H1 (cell line): ENCODE results near the gene RND3.

Experiments used
- CEBPB ChIP-seq: IDR thresholded peaks from 2 replicates; pipeline ENCODE4 v1.6.1; 2012; ENCODE audit warnings: low read depth, low read length
- CTCF ChIP-seq, 3 experiments: IDR thresholded peaks; 1 replicate in 2 of 3; 2 replicates in 1 of 3; pipeline versions ENCODE4 v1.5.1 to v1.6.1; 2011; ENCODE audit warnings: low read length in 3 of 3, mild to moderate bottlenecking in 3 of 3, inconsistent platforms in 2 of 3, low read depth in 1 of 3, moderate library complexity in 1 of 3; ENCODE audit not compliant: insufficient read depth in 1 of 3; ENCODE audit errors: control extremely low read depth in 1 of 3
- EP300 ChIP-seq, 2 experiments: IDR thresholded peaks; 1 replicate in 1 of 2; 2 replicates in 1 of 2; pipeline ENCODE4 v1.6.1; 2011 to 2012; ENCODE audit warnings: low read depth in 2 of 2, low read length in 2 of 2, mild to moderate bottlenecking in 2 of 2, borderline replicate concordance in 1 of 2, inconsistent platforms in 1 of 2, moderate library complexity in 1 of 2
- EZH2 ChIP-seq: fragments of 200-600 bp; sonication (generic); IDR thresholded peaks from 2 replicates; pipeline ENCODE4 v1.7.1; 2012; ENCODE audit warnings: low read depth, mild to moderate bottlenecking, moderate library complexity, low read length, inconsistent platforms; ENCODE audit not compliant: severe bottlenecking
- FOSL1 ChIP-seq: IDR thresholded peaks from 2 replicates; pipeline ENCODE4 v1.6.1; 2011; ENCODE audit warnings: mild to moderate bottlenecking, low read depth, low read length, moderate library complexity; ENCODE audit not compliant: insufficient read depth
- HDAC6 ChIP-seq: IDR thresholded peaks from one replicate; pipeline ENCODE4 v1.7.1; 2012; ENCODE audit warnings: low read depth, mild to moderate bottlenecking, inconsistent platforms, low read length, moderate library complexity
- POLR2A ChIP-seq, 2 experiments: IDR thresholded peaks; 1 replicate in 1 of 2; 2 replicates in 1 of 2; pipeline ENCODE4 v1.6.1; 2011; ENCODE audit warnings: low read depth in 2 of 2, low read length in 2 of 2, mild to moderate bottlenecking in 2 of 2; ENCODE audit errors: control extremely low read depth in 1 of 2
- POLR2AphosphoS5 ChIP-seq: IDR thresholded peaks from 2 replicates; pipeline ENCODE4 v1.6.1; 2011; ENCODE audit warnings: low read depth, low read length
- RAD21 ChIP-seq, 2 experiments: IDR thresholded peaks in 1 of 2; conservative IDR thresholded peaks in 1 of 2; 2 replicates each; pipeline ENCODE4 v1.6.1; 2011; ENCODE audit warnings: low read depth in 2 of 2, low read length in 2 of 2, improper control_type of control experiment in 1 of 2, inconsistent platforms in 1 of 2, mild to moderate bottlenecking in 1 of 2, moderate library complexity in 1 of 2
- SIN3A ChIP-seq, 2 experiments: IDR thresholded peaks in 1 of 2; conservative IDR thresholded peaks in 1 of 2; 2 replicates each; pipeline ENCODE4 v1.6.1; 2011 to 2012; ENCODE audit warnings: low read length in 2 of 2, improper control_type of control experiment in 1 of 2, low read depth in 1 of 2, mild to moderate bottlenecking in 1 of 2
- TAF1 ChIP-seq: IDR thresholded peaks from 2 replicates; pipeline ENCODE4 v1.6.1; 2011; ENCODE audit warnings: mild to moderate bottlenecking, low read depth, low read length
- TF ChIP-seq, protein P1 (sequence below): IDR thresholded peaks from 2 replicates; pipeline ENCODE4 v1.6.1; 2011; ENCODE audit warnings: low read depth, mild to moderate bottlenecking, low read length; ENCODE audit not compliant: insufficient read depth

DNA sequence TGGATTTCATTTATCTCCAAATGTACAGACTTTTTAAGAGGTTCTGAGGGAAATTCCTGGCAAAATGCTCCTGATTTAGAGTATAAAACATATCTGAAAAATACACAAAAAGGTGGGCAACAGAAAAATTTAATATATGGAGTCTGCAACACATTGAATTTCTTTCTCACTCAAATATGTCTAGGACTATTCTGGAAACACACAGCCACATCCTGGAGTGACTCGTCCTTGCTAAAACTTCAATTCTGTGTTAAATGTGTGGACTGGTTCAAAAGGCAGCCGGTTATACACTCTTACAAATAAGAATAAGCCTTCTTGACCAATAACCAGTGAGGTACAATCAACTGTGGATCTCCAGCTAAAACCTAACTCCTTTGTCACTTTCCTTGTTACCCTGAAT lies 44.1 kb upstream of the RND3 start:
- TF ChIP-seq CTCF (IDR thresholded peaks at IDR 0.05; ENCODE audit: control extremely low read depth in 1 of 3, insufficient read depth in 1 of 3, low read depth in 1 of 3, low read length in 3 of 3) (no peak), SIN3A (conservative IDR thresholded peaks at IDR 0.05 in 1 of 2, IDR thresholded peaks at IDR 0.05 in 1 of 2; ENCODE audit: low read depth in 1 of 2, low read length in 2 of 2) (no peak), TAF1 (no peak), FOSL1 (no peak), EZH2 (no peak), HDAC6 (no peak), RAD21 (IDR thresholded peaks at IDR 0.05 in 1 of 2, conservative IDR thresholded peaks at IDR 0.05 in 1 of 2; ENCODE audit: low read depth in 2 of 2, low read length in 2 of 2) (no peak), POLR2A (IDR thresholded peaks at IDR 0.05; ENCODE audit: control extremely low read depth in 1 of 2, low read depth in 2 of 2, low read length in 2 of 2) (no peak), EP300 (IDR thresholded peaks at IDR 0.05; ENCODE audit: borderline replicate concordance in 1 of 2, low read depth in 2 of 2, low read length in 2 of 2) (no peak), POLR2AphosphoS5 (no peak), CEBPB (no peak)
- TF ChIP-seq, protein P1, sequence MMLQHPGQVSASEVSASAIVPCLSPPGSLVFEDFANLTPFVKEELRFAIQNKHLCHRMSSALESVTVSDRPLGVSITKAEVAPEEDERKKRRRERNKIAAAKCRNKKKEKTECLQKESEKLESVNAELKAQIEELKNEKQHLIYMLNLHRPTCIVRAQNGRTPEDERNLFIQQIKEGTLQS: no peak
